ENCODE data around the gene CHST11. TPM values are rescaled to one million over a fixed set of nuclear protein-coding genes. Genes with fewer than 3 reads are reported as not detected.

The CHST11 gene
- total and polyA plus RNA-seq, 9 donors, result 4.0 to 39.9 (median 20.1) TPM

DNA sequence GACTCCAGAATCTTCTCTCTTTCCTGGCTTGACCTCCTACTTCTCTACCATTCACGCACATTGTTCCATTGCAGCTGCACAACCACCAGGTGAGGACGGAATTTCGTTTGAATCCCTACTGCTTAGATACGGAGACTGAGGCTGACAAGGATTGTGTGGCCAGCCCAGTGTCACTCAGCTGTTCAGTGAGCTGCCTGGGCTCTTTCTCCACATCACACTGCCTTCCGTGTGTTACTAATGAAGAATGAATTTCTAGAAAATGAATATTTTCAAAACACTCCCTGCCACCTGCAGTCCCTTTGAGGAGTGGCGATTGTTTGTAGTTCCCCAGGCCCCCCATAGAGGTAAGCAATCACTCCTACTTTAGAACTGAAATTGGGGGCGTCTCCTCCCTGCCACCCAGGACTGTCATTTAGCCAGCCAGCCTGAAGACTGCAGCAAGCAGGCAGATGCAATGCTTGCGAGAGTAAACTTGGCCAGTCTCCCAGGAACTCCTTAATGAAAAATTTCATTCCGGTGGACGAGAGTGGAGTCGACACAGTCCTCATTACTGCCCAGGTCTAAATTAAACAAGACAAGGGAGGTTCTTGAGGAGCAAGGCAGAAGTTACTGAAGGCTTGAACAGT is 261.7 kb downstream of the CHST11 start:
- Histone ChIP-seq H3K36me3 (no peaks in the 10 kb centered on the region), H3K27ac (no peak overlapping the region), H3K4me1 (ENCODE audit: insufficient read depth) (no peaks in the 10 kb centered on the region), H3K9me3 (no peaks in the 10 kb centered on the region), H3K4me3 (no peak overlapping the region), H3K27me3 (no peaks in the 10 kb centered on the region)
- peak in 1 of 5 donors; percentile 28 for DNase-seq
- WGBS, 3 donors, result 19 to 33% (median 32%) methylated on average over 11 of the region's 11 CpGs
- TF ChIP-seq, protein P1, sequence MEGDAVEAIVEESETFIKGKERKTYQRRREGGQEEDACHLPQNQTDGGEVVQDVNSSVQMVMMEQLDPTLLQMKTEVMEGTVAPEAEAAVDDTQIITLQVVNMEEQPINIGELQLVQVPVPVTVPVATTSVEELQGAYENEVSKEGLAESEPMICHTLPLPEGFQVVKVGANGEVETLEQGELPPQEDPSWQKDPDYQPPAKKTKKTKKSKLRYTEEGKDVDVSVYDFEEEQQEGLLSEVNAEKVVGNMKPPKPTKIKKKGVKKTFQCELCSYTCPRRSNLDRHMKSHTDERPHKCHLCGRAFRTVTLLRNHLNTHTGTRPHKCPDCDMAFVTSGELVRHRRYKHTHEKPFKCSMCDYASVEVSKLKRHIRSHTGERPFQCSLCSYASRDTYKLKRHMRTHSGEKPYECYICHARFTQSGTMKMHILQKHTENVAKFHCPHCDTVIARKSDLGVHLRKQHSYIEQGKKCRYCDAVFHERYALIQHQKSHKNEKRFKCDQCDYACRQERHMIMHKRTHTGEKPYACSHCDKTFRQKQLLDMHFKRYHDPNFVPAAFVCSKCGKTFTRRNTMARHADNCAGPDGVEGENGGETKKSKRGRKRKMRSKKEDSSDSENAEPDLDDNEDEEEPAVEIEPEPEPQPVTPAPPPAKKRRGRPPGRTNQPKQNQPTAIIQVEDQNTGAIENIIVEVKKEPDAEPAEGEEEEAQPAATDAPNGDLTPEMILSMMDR (IDR thresholded peaks at IDR 0.05), result no peak
- TF ChIP-seq POLR2A (IDR thresholded peaks at IDR 0.05) (no peak), EP300 (IDR thresholded peaks at IDR 0.05) (no peak)
- intact Hi-C loops (cut with DNase I), result no loop called here

DNA sequence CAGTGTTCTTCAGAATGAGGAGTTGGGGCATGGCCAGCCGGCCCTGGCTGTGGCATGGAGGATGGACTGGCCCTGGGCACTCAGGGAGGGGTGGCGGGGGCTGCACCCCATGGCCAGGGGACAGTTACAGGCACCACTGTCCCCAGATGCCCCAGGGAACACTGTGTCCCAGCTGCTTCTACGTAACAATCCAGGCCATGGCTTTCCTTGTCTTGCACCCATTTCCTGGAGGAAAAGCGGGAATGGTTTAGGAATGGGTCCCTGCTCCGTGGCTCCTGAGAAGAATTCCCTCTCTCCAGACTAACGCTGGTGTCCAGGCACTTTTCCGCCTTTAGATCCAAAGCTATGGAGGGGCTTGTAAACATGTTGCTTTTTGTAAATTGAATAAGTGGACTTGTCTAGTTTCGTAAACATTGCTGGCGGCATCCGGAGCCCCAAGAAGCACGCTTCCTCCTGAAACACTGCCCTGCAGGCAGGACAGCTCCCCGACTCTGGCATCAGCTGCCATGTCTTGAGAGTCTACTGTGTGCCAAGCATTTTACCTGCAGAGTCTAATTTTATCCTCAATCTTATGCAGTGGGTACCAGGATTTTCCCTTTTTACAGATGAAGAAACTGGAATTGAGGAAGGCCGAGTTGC is 263.1 kb downstream of the CHST11 start:
- no peak overlapping the region for H3K4me3 ChIP-seq
- no peak for DNase-seq
- no peaks in the 10 kb centered on the region for H3K27me3 ChIP-seq
- H3K4me1 ChIP-seq (ENCODE audit: insufficient read depth), result no peaks in the 10 kb centered on the region
- H3K27ac ChIP-seq, result no peak overlapping the region
- WGBS, 3 donors, result 91 to 95% (median 93%) methylated on average over 13 of the region's 13 CpGs
- no peaks in the 10 kb centered on the region for H3K9me3 ChIP-seq
- H3K36me3 ChIP-seq, result no peaks in the 10 kb centered on the region
- intact Hi-C loops (cut with DNase I), result no loop called here
- no peak for TF ChIP-seq POLR2A (IDR thresholded peaks at IDR 0.05)

DNA sequence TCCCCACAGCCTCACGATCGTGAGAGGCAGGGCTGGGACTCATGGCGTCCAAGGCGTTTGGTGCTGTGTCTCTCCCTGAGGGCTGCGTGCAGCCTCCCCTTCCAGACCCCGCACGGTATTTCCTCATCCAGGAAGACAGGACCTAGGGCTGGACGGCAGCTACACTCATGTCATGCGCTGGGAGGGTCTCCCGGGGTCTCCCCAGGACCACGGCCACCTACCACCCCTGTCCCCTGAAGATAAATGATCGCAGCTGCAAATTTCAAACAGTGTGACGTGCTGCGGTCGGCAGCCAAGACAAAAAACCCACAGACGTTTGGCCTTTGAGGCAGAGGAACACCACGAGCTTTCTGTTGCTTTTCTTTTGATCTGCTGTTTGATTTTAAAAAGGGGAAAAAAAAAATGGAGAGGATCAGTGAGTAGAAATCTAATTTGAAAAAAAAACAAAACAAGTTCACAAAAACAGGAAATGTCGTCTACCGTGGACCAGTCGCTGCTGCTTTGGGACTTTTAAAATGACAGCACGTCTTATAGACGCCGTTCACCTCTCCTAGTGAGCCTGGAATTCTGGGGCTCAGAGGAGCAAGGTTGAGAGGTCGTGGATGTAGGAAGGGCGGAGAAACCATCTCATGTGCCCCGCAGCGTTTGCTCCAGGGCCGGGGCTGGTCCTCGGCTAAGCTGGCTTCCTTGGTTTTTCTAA is 263.7 kb downstream of the CHST11 start:
- intact Hi-C loops (cut with DNase I), result no loop called here

DNA sequence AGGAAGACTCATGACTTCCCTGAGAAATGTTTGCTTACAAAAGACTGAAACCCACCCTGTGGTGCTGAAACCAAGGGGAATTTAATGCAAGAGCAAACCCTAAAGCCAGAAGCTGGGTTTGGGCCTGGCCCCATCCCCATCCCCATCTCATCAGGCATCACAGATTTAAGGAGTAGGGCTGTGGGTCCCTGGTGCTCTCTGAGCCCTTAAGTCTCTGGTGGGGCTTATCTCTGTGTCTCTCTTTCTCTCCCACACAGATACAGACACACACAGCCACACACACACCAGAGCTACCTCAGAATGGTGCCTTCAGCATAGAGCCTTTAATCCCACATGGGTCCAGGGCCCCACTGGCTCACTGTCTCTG is 264.3 kb downstream of the CHST11 start:
- Histone ChIP-seq H3K27me3 (no peaks in the 10 kb centered on the region), H3K36me3 (no peaks in the 10 kb centered on the region), H3K9me3 (no peaks in the 10 kb centered on the region), H3K27ac (no peak overlapping the region), H3K4me3 (no peak overlapping the region), H3K4me1 (ENCODE audit: insufficient read depth) (no peaks in the 10 kb centered on the region)
- DNase-seq, result no peak
- intact Hi-C loops (cut with DNase I), result no loop called here
- TF ChIP-seq EP300 (IDR thresholded peaks at IDR 0.05) (no peak), POLR2A (IDR thresholded peaks at IDR 0.05) (no peak)
- TF ChIP-seq, protein P1 (IDR thresholded peaks at IDR 0.05), result no peak

More for the DNA sequence above, 263.7 kb downstream of the CHST11 start:
- Histone ChIP-seq H3K9me3 (no peaks in the 10 kb centered on the region), H3K4me3 (no peak overlapping the region), H3K27ac (no peak overlapping the region), H3K27me3 (no peaks in the 10 kb centered on the region), H3K36me3 (no peaks in the 10 kb centered on the region), H3K4me1 (ENCODE audit: insufficient read depth) (no peaks in the 10 kb centered on the region)
- TF ChIP-seq, protein P1 (IDR thresholded peaks at IDR 0.05), result no peak
- no peak for TF ChIP-seq EP300 (IDR thresholded peaks at IDR 0.05)
- no peak for TF ChIP-seq POLR2A (IDR thresholded peaks at IDR 0.05)
- 72 to 73% (median 73%) methylated on average over 29 of the region's 29 CpGs for WGBS, 3 donors
- peak in 1 of 5 donors; percentile 6 for DNase-seq

DNA sequence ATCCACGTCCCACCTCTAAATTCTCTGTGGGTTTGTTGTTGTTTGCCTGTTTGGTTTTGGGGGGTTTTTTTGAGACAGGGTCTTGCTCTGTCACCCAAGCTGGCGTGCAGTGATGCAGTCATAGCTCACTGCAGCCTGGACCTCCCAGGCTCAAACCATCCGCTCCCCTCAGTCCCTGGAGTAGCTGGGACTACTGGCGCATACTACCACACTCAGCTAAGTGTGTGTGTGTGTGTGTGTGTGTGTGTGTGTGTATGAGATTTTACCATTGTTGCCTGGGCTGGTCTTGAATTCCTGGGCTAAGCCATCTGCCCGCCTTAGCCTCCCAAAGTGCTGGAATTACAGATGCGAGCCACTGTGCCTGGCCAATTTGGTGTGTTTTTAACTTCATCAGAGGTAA is 265.2 kb downstream of the CHST11 start:
- TF ChIP-seq POLR2A (IDR thresholded peaks at IDR 0.05), result no peak
- TF ChIP-seq, protein P1 (IDR thresholded peaks at IDR 0.05), result no peak
- TF ChIP-seq EP300 (IDR thresholded peaks at IDR 0.05), result no peak

More for the DNA sequence above, 265.2 kb downstream of the CHST11 start:
- no peak for DNase-seq
- WGBS, 3 donors, result 94 to 96% (median 95%) methylated on average over 6 of the region's 6 CpGs
- no peaks in the 10 kb centered on the region for H3K9me3 ChIP-seq
- intact Hi-C loops (cut with DNase I), result no loop called here
- no peaks in the 10 kb centered on the region for H3K27me3 ChIP-seq
- no peaks in the 10 kb centered on the region for H3K4me1 ChIP-seq (ENCODE audit: insufficient read depth)
- no peak overlapping the region for H3K4me3 ChIP-seq
- no peak overlapping the region for H3K27ac ChIP-seq
- H3K36me3 ChIP-seq, result no peaks in the 10 kb centered on the region

All from ovary (tissue), 9 donors.